HEK293 (cell line): Measurements from ENCODE around the gene FASTKD3.

Experiments
- CTCF ChIA-PET: fragments of 350-600 bp; formaldehyde crosslinking; extraction: SDS; loops from one replicate; lab custom pipeline; 2021; ENCODE audit warnings: antibody characterized with exemption; lab: Yijun Ruan, JAX
- POLR2A ChIA-PET: fragments of 300-600 bp; formaldehyde crosslinking; extraction: SDS; loops from one replicate; lab custom pipeline; 2020; ENCODE audit warnings: antibody characterized with exemption, inconsistent platforms; lab: Yijun Ruan, JAX
- H3K27ac ChIP-seq: fragments of 200-500 bp; sonication (Bioruptor generic); 2 replicates; pipeline ENCODE4 v1.5.1; 2014; ENCODE audit warnings: low read depth, low read length, control low read depth, inconsistent platforms; ENCODE audit errors: extremely low read depth
- H3K36me3 ChIP-seq, 2 experiments: fragments of 200-500 bp in 1 of 2; sonication (Bioruptor generic) in 1 of 2; 1 replicate in 1 of 2; 2 replicates in 1 of 2; pipeline ENCODE4 v1.5.1; 2014 to 2017; ENCODE audit warnings: inconsistent platforms in 2 of 2, low read length in 2 of 2; ENCODE audit not compliant: control insufficient read depth in 2 of 2, insufficient read depth in 1 of 2
- H3K4me1 ChIP-seq: fragments of 200-500 bp; sonication (Bioruptor generic); 2 replicates; pipeline ENCODE4 v1.5.1; 2014; ENCODE audit warnings: mild to moderate bottlenecking, low read length, inconsistent platforms; ENCODE audit not compliant: control insufficient read depth, insufficient read depth
- H3K4me3 ChIP-seq: 2 replicates; pipeline ENCODE4 v1.5.1; 2011; ENCODE audit warnings: low read depth, mild to moderate bottlenecking, control low read depth, low read length, moderate library complexity
- H3K9me3 ChIP-seq: fragments of 200-500 bp; sonication (Bioruptor generic); 2 replicates; pipeline ENCODE4 v1.5.1; 2014; ENCODE audit warnings: low read depth, low read length, inconsistent platforms; ENCODE audit not compliant: control insufficient read depth, insufficient read depth
- ATF2 ChIP-seq: fragments of 450-650 bp; formaldehyde crosslinking; IDR thresholded peaks from 2 replicates; pipeline ENCODE4 v1.5.1; 2016; ENCODE audit warnings: missing biosample characterization, missing genetic modification characterization, low read depth
- FEZF1 ChIP-seq: fragments of 450-650 bp; formaldehyde crosslinking; IDR thresholded peaks from 2 replicates; pipeline ENCODE4 v1.5.1; 2016; ENCODE audit warnings: missing biosample characterization, missing genetic modification characterization
- HOXC10 ChIP-seq: sonication (generic); formaldehyde crosslinking; IDR thresholded peaks from 2 replicates; pipeline ENCODE4 v1.8.1; 2023; ENCODE audit warnings: mild to moderate bottlenecking, missing genetic modification reagents
- KLF16 ChIP-seq: fragments of 450-650 bp; formaldehyde crosslinking; IDR thresholded peaks from 2 replicates; pipeline ENCODE4 v1.5.1; 2017; ENCODE audit warnings: missing biosample characterization, missing genetic modification characterization
- KLF17 ChIP-seq: fragments of 450-650 bp; formaldehyde crosslinking; IDR thresholded peaks from 2 replicates; pipeline ENCODE4 v1.5.1; 2016; ENCODE audit warnings: missing biosample characterization, missing genetic modification characterization
- KLF9 ChIP-seq: fragments of 450-650 bp; formaldehyde crosslinking; IDR thresholded peaks from 2 replicates; pipeline ENCODE4 v1.5.1; 2016; ENCODE audit warnings: missing biosample characterization, missing genetic modification characterization, low read depth
- RBAK ChIP-seq: fragments of 450-650 bp; formaldehyde crosslinking; IDR thresholded peaks from 2 replicates; pipeline ENCODE4 v1.5.1; 2016; ENCODE audit warnings: missing biosample characterization, missing genetic modification characterization
- SALL2 ChIP-seq: fragments of 450-650 bp; formaldehyde crosslinking; IDR thresholded peaks from 2 replicates; pipeline ENCODE4 v1.5.0; 2017; ENCODE audit warnings: missing biosample characterization, mild to moderate bottlenecking, missing genetic modification characterization, borderline replicate concordance
- SETDB1 ChIP-seq: IDR thresholded peaks from one replicate; pipeline ENCODE4 v1.6.1; 2017; ENCODE audit warnings: mild to moderate bottlenecking, low read length, moderate library complexity, mixed read lengths; ENCODE audit not compliant: insufficient read length
- SP3 ChIP-seq: fragments of 450-650 bp; formaldehyde crosslinking; IDR thresholded peaks from 2 replicates; pipeline ENCODE4 v1.5.1; 2016; ENCODE audit warnings: missing biosample characterization, missing genetic modification characterization
- YY1 ChIP-seq: fragments of 450-650 bp; formaldehyde crosslinking; IDR thresholded peaks from 2 replicates; pipeline ENCODE4 v1.5.1; 2018; ENCODE audit warnings: missing biosample characterization, missing genetic modification characterization
- ZBTB21 ChIP-seq: fragments of 450-650 bp; formaldehyde crosslinking; IDR thresholded peaks from 2 replicates; pipeline ENCODE4 v1.5.1; 2017; ENCODE audit warnings: missing biosample characterization, missing genetic modification characterization
- ZBTB8A ChIP-seq: fragments of 450-650 bp; formaldehyde crosslinking; IDR thresholded peaks from 2 replicates; pipeline ENCODE4 v1.5.1; 2016; ENCODE audit warnings: missing biosample characterization, missing genetic modification characterization
- ZNF175 ChIP-seq: fragments of 450-650 bp; formaldehyde crosslinking; IDR thresholded peaks from 2 replicates; pipeline ENCODE4 v1.5.1; 2016; ENCODE audit warnings: missing biosample characterization, missing genetic modification characterization
- ZNF184 ChIP-seq: fragments of 450-650 bp; IDR thresholded peaks from 2 replicates; pipeline ENCODE4 v1.5.1; 2018; ENCODE audit warnings: missing biosample characterization, mild to moderate bottlenecking, missing genetic modification characterization
- ZNF19 ChIP-seq: fragments of 450-650 bp; formaldehyde crosslinking; IDR thresholded peaks from 2 replicates; pipeline ENCODE4; 2016; ENCODE audit warnings: missing biosample characterization, missing genetic modification characterization, low read depth
- ZNF26 ChIP-seq: fragments of 450-650 bp; formaldehyde crosslinking; IDR thresholded peaks from 2 replicates; pipeline ENCODE4 v1.5.1; 2016; ENCODE audit warnings: missing biosample characterization, missing genetic modification characterization
- ZNF335 ChIP-seq: fragments of 450-650 bp; formaldehyde crosslinking; conservative IDR thresholded peaks from 2 replicates; pipeline ENCODE4 v1.5.1; 2016; ENCODE audit warnings: missing biosample characterization, missing genetic modification characterization
- ZNF404 ChIP-seq: fragments of 450-650 bp; formaldehyde crosslinking; IDR thresholded peaks from 2 replicates; pipeline ENCODE4 v1.5.1; 2017; ENCODE audit warnings: missing biosample characterization, missing genetic modification characterization
- ZNF510 ChIP-seq: fragments of 450-650 bp; formaldehyde crosslinking; IDR thresholded peaks from 2 replicates; pipeline ENCODE4 v1.5.1; 2018; ENCODE audit warnings: mild to moderate bottlenecking, missing genetic modification characterization, missing biosample characterization; ENCODE audit not compliant: insufficient replicate concordance
- ZNF544 ChIP-seq: fragments of 450-650 bp; formaldehyde crosslinking; IDR thresholded peaks from 2 replicates; pipeline ENCODE4 v1.5.0; 2017; ENCODE audit warnings: missing biosample characterization, missing genetic modification characterization
- ZNF555 ChIP-seq: fragments of 450-650 bp; formaldehyde crosslinking; conservative IDR thresholded peaks from 2 replicates; pipeline ENCODE4 v1.5.1; 2017; ENCODE audit warnings: missing biosample characterization, mild to moderate bottlenecking, missing genetic modification characterization, inconsistent platforms
- ZNF596 ChIP-seq: fragments of 450-650 bp; IDR thresholded peaks from 2 replicates; pipeline ENCODE4 v1.5.0; 2018; ENCODE audit warnings: missing biosample characterization, mild to moderate bottlenecking, missing genetic modification characterization, moderate library complexity
- ZNF768 ChIP-seq: fragments of 450-650 bp; formaldehyde crosslinking; IDR thresholded peaks from 2 replicates; pipeline ENCODE4 v1.5.1; 2018; ENCODE audit warnings: missing biosample characterization, mild to moderate bottlenecking, missing genetic modification characterization
- TF ChIP-seq, protein P1 (sequence below): fragments of 450-650 bp; formaldehyde crosslinking; IDR thresholded peaks from 2 replicates; pipeline ENCODE4 v1.5.1; 2016; ENCODE audit warnings: missing biosample characterization, missing genetic modification characterization, low read depth
- TF ChIP-seq, protein P2 (sequence below): fragments of 450-650 bp; formaldehyde crosslinking; IDR thresholded peaks from 2 replicates; pipeline ENCODE4 v1.5.1; 2016; ENCODE audit warnings: missing biosample characterization, missing genetic modification characterization

Gene FASTKD3

DNA sequence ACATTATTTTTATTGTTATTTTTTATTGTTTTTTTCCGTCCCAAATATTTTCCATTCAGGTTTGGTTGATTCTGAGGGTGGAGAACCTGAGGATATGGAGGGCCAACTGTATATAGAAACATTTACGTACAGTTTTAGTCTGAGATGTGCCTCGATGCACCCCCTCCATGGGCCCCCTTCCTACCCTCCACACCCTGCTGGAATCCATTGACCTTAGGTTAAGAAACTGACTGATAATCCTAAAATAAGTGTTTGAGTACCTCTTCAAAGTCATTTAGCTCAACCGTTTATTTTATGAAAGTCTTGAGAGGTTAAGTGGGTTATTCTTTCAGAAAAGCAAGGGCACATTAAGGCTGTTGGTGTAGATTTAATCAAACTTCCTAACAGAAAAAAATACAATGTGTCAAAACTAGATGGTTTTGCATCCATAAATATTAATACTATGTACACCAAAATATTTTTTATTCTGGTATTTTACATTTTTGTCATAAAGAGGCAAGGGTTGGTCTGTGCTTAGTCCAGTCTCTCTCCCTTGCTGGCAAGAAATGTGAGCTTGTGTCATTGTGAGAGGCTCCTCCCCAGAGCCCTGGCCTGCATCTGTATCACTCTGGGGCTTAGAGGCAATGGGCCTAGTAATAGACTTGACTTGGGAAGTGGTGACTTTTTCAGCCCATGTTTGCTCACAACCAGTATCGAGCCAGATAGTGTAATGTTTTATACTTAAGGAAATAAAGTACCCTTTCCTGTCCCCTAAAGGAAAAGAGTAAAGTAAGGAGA is 15.8 kb upstream of the FASTKD3 start (continued):
- TF ChIP-seq, protein P1, sequence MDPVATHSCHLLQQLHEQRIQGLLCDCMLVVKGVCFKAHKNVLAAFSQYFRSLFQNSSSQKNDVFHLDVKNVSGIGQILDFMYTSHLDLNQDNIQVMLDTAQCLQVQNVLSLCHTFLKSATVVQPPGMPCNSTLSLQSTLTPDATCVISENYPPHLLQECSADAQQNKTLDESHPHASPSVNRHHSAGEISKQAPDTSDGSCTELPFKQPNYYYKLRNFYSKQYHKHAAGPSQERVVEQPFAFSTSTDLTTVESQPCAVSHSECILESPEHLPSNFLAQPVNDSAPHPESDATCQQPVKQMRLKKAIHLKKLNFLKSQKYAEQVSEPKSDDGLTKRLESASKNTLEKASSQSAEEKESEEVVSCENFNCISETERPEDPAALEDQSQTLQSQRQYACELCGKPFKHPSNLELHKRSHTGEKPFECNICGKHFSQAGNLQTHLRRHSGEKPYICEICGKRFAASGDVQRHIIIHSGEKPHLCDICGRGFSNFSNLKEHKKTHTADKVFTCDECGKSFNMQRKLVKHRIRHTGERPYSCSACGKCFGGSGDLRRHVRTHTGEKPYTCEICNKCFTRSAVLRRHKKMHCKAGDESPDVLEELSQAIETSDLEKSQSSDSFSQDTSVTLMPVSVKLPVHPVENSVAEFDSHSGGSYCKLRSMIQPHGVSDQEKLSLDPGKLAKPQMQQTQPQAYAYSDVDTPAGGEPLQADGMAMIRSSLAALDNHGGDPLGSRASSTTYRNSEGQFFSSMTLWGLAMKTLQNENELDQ (tag by site-specific recombination), result no peak
- TF ChIP-seq SALL2 (tag by site-specific recombination), result no peak
- no peak for TF ChIP-seq YY1 (tag by site-specific recombination)
- no peak for TF ChIP-seq SETDB1
- no peak for TF ChIP-seq ZNF596 (tag by site-specific recombination)
- TF ChIP-seq ZNF184, result no peak
- TF ChIP-seq ZBTB21, result no peak
- TF ChIP-seq ZNF544, result no peak
- no peak for TF ChIP-seq KLF9 (tag by site-specific recombination)
- no peak for TF ChIP-seq ZNF19 (tag by site-specific recombination)
- no peak for TF ChIP-seq RBAK (tag by site-specific recombination)
- TF ChIP-seq ZNF175, result no peak
- TF ChIP-seq ATF2 (tag by site-specific recombination), result no peak

DNA sequence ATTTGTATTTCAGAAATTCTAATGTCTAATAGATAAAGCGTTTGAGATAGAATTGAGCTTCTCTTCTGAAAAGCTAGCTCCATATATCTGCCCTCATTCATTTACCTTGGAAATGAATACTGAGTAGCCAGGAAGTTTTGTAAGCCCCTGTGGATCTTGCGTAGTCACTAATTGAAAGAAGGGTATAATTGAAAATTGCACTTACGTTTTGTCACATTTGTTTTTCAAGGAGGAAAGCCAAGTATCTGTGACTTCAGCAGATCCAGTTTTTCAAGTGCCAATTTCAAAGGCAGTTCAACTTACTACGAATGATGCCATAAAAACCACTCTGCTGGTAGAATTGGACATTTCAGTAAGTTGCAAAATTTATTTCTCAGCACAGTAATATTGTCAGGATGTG is 14.1 kb upstream of the FASTKD3 start:
- TF ChIP-seq, protein P2, sequence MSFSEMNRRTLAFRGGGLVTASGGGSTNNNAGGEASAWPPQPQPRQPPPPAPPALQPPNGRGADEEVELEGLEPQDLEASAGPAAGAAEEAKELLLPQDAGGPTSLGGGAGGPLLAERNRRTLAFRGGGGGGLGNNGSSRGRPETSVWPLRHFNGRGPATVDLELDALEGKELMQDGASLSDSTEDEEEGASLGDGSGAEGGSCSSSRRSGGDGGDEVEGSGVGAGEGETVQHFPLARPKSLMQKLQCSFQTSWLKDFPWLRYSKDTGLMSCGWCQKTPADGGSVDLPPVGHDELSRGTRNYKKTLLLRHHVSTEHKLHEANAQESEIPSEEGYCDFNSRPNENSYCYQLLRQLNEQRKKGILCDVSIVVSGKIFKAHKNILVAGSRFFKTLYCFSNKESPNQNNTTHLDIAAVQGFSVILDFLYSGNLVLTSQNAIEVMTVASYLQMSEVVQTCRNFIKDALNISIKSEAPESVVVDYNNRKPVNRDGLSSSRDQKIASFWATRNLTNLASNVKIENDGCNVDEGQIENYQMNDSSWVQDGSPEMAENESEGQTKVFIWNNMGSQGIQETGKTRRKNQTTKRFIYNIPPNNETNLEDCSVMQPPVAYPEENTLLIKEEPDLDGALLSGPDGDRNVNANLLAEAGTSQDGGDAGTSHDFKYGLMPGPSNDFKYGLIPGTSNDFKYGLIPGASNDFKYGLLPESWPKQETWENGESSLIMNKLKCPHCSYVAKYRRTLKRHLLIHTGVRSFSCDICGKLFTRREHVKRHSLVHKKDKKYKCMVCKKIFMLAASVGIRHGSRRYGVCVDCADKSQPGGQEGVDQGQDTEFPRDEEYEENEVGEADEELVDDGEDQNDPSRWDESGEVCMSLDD (tag by site-specific recombination), result no peak
- TF ChIP-seq KLF16 (tag by site-specific recombination) (no peak), ZNF404 (tag by site-specific recombination) (no peak), ZNF555 (tag by site-specific recombination) (no peak), ZNF510 (no peak)
- POLR2A ChIA-PET, result no interaction called here
- H3K36me3 ChIP-seq, result peaks cover 36 to 90% of the 10 kb centered on the region in 2 experiments

GRCh38 chr5:7881816-7882215 is 13.0 kb upstream of the FASTKD3 start:
- no peak overlapping the region for H3K4me3 ChIP-seq
- no peaks in the 10 kb centered on the region for H3K4me1 ChIP-seq
- ChIA-PET CTCF (no interaction called here), POLR2A (interaction anchor here (6.2 kb wide), 1 partner anchor 13 kb away, joined by 22 read pairs; the partner anchor contains the start of genes FASTKD3 and MTRR)
- H3K36me3 ChIP-seq, result peaks cover 42 to 94% of the 10 kb centered on the region in 2 experiments
- H3K9me3 ChIP-seq, result no peaks in the 10 kb centered on the region
- no peak overlapping the region for H3K27ac ChIP-seq
- TF ChIP-seq ZBTB8A (tag by site-specific recombination), result no peak
- no peak for TF ChIP-seq SP3 (tag by site-specific recombination)
- no peak for TF ChIP-seq ZNF768 (tag by site-specific recombination)
- no peak for TF ChIP-seq HOXC10 (CRISPR knock-in tag)
- no peak for TF ChIP-seq FEZF1
- no peak for TF ChIP-seq KLF17 (tag by site-specific recombination)
- no peak for TF ChIP-seq ZNF335
- no peak for TF ChIP-seq ZNF26 (tag by site-specific recombination)

More for the DNA sequence above, 14.1 kb upstream of the FASTKD3 start:
- Histone ChIP-seq H3K9me3 (no peaks in the 10 kb centered on the region), H3K27ac (no peak overlapping the region), H3K4me3 (no peak overlapping the region), H3K4me1 (no peaks in the 10 kb centered on the region)
- CTCF ChIA-PET, result no interaction called here
